GM18858 (cell line): ENCODE data around the gene MUC22.
"Not testable (repeated sequence)": the region's sequence is repeated elsewhere in the genome, so short reads cannot be mapped to it uniquely, and the experiment has no call there.

Experiments used
- ATAC-seq: cut with Tn5 transposase; IDR thresholded peaks from one replicate; pipeline ENCODE4 v1.9.1; 2021; ENCODE audit not compliant: unreplicated experiment

The MUC22 gene

GRCh38 chr6:30997301-30997700 is 13.0 kb upstream of the MUC22 start:
- ATAC-seq = no peak

DNA sequence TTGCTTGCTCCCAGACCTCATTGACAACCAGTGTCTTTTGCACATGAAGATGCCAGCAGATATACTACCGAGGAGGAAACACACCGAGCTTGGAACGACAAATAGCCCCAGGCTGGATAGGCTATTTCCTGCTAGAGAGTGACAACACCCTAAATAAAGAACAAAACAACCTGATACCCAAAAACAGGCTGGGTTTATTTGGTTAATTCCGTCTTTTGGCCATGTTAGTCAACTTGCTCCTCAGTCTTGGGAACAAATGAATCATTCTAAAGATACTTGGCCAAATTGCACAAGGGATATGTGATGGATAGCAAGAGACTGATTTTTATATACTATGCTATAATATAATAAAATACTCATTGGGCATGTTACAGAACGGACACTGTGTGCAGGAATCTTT is 11.5 kb upstream of the MUC22 start:
- ATAC-seq = no peak

DNA sequence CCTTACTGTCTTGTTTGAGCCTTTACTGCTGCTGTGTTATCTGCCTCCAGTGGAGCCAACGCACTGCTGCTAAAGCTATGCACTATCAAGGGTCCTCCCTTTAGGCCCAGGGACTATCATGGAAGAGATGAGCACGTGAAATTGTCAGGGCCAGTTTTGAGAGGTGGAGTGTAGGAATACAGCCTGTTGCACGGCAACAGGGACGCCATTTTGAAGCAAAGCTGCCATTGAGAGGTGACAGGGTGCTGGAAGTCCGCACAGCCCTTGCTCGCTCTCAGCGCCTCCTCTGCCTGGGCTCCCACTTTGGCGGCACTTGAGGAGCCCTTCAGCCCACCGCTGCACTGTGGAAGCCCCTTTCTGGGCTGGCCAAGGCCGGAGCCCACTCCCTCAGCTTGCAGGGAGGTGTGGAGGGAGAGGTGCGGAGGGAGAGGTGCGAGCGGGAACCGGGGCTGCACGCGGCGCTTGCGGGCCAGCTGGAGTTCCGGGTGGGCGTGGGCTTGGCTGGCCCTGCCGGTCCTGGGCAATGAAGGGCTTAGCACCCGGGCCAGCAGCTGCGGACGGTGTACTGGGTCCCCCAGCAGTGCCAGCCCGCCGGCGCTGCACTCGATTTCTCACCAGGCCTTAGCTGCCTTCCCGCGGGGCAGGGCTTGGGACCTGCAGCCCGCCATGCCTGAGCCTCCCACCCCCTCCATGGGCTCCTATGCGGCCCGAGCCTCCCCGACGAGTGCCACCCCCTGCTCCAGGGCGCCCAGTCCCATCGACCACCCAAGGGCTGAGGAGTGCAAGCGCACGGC is 10.0 kb upstream of the MUC22 start:
- ATAC-seq = not testable (repeated sequence)

DNA sequence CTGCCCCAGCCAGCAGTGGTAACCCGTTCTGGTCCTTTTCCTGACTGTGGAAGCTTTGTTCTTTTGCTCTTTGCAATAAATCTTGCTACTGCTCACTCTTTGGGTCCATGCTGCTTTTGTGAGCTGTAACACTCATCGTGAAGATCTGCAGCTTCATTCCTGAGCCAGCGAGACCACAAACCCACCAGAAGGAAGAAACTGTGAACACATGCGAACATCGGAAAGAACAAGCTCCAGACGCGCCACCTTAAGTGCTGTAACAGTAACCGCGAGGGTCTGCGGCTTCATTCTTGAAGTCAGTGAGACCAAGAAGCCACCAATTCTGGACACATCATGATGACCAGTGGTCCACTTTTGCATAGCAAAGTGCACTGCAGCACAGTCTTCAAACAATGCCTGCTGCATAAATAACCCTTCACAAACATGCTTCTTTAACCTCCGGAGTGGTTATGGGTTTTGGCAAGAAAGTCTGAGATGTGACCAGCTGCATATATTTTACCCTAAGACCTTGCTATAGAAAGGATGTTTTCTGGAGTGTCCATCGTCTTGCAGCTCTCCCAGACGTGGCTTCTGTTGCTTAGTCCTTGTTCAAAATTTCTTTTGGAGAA is 8.9 kb upstream of the MUC22 start:
- no peak for ATAC-seq

GRCh38 chr6:31002471-31002870 is 7.8 kb upstream of the MUC22 start:
- ATAC-seq = no peak

DNA sequence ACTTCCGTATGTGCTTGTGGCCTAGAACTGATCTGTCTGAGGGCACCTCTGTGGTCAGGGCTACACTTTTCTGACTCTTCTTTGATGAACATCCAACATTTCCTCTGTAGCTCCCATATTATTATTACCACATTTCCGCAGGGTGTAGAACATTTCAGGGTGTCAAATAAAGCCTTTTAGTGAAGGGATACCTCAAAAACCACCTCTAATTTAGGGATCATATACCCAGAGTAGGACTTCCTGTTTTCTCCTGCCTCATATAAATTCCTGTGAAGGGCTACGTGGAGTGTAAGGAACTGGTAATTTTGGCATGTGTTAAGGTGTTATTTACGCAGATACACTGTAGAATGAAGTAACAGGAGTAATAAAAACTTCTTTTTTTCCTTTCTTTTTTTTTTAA is 5.5 kb upstream of the MUC22 start:
- ATAC-seq = no peak

- ATAC-seq = no peak
Measured at GRCh38 chr6:31005249-31006020, 4.8 kb upstream of the MUC22 start.

- ATAC-seq = no peak
Measured at GRCh38 chr6:31007694-31008093, 2.6 kb upstream of the MUC22 start.

GRCh38 chr6:31008165-31008564 is 2.1 kb upstream of the MUC22 start:
- ATAC-seq = no peak

DNA sequence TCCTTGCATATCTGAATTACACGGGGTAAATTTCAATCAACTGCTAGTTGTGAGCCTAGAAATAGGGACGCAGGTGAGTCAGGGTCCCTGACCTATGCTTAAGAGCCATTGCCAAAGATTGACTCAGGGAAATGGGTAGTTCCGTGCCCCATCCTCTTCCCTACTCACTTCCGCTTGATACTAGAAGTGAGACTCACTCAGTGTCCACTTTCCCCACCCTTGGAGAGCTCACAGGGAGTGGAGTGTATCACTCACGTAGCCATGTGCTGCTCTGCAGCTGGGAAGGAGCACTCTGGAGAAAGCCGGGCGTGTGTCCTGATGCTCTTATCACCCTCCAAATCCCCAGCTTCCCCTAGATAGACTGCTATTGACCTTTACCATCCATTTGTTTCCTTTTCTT is 543 bp upstream of the MUC22 start:
- no peak for ATAC-seq

GRCh38 chr6:31011153-31011552 is 879 bp downstream of the MUC22 start:
- no peak for ATAC-seq

DNA sequence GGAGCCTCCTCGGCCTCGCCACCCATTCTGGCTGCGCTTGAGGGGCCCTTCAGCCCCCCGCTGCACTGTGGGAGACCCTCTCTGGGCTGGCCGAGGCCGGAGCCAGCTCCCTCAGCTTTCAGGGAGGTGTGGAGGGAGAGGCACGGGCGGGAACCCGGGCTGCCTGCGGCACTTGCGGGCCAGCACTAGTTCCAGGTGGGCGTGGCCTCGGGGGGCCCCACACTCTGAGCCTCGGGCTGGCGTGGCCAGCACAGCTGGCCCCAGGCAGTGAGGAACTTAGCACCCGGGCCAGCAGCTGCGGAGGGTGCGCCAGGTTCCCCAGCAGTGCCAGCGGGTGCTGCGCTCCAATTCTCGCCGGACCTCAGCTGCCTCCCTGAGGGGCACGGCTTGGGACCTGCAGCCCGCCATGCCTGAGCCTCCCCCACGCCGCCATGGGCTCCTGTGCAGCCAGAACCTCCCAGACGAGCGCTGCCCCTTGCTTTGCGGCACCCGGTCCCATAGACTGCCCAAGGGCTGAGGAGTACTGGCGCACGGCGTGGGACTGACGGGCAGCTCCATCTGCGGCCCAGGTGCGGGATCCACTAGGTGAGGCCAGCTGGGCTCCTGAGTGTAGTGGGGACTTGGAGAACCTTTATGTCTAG is 6.5 kb downstream of the MUC22 start:
- ATAC-seq = no peak

DNA sequence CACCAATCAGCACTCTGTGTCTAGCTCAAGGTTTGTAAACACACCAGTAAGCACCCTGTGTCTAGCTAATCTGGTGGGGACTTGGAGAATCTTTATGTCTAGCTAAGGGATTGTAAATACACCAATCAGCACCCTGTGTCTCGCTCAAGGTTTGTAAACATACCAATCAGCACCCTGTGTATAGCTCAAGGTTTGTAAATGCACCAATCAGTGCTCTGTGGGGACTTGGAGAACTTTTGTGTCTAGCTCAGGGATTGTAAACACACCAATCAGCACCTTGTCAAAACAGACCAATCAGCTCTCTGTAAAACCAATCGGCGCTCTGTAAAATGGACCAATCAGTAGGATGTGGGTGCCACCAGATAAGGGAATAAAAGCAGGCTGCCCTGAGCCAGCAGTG is 7.2 kb downstream of the MUC22 start:
- ATAC-seq = not testable (repeated sequence)

- no peak for ATAC-seq
Measured at GRCh38 chr6:31020057-31020456, 9.8 kb downstream of the MUC22 start.

DNA sequence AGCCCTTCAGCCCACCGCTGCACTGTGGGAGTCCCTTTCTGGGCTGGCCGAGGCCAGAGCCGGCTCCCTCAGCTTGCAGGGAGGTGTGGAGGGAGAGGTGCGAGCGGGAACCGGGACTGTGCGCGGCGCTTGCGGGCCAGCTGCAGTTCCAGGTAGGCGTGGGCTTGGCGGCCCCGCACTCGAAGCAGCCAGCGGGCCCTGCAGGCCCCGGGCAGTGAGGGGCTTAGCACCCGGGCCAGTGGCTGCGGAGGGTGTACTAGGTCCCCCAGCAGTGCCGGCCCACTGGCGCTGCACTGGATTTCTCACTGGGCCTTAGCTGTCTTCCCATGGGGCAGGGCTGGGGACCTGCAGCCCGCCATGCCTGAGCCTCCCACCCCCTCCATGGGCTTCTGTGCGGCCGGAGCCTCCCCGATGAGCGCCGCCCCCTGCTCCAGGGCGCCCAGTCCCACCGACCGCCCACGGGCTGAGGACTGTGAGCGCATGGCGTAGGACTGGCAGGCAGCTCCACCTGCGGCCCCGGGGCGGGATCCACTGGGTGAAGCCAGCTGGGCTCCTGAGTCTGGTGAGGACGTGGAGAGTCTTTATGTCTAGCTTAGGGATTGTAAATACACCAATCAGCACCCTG is 10.5 kb downstream of the MUC22 start:
- not testable (repeated sequence) for ATAC-seq

GRCh38 chr6:31021705-31022531 is 11.6 kb downstream of the MUC22 start:
- ATAC-seq = not testable (repeated sequence)

DNA sequence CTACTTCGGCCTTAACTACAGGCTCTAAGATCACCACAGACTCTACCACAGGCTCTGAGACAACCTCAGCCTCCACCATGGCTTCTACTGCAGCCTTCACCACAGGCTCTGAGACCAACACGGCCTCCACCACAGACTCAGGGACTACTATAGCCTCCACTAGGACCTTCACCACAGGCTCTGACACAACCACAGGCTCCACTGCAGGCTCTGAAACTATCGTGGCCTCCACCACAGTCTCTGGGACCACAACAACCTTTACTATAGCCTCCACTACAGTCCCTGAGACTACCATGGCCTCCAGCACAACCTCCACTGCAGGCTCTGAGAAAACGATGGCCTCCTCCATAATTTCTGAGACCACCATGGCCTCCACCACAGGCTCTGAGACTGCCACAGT is 15.3 kb downstream of the MUC22 start:
- ATAC-seq = no peak

- ATAC-seq = no peak
Measured at GRCh38 chr6:31031095-31031494, 20.8 kb downstream of the MUC22 start.

- no peak for ATAC-seq
Measured at GRCh38 chr6:31033075-31033474, 22.8 kb downstream of the MUC22 start.

GRCh38 chr6:31035862-31036497 is 25.7 kb downstream of the MUC22 start:
- no peak for ATAC-seq
